ENCODE results near the gene SORL1.
"Not testable (repeated sequence)": the region's sequence is repeated elsewhere in the genome, so short reads cannot be mapped to it uniquely, and the experiment has no call there.

SORL1 gene

GRCh38 chr11:121634889-121635288, 182.8 kb downstream of the SORL1 start:
- peaks cover 2% of the 10 kb centered on the region for H3K4me1 Mint-ChIP-seq (ENCODE audit: low read depth)

DNA sequence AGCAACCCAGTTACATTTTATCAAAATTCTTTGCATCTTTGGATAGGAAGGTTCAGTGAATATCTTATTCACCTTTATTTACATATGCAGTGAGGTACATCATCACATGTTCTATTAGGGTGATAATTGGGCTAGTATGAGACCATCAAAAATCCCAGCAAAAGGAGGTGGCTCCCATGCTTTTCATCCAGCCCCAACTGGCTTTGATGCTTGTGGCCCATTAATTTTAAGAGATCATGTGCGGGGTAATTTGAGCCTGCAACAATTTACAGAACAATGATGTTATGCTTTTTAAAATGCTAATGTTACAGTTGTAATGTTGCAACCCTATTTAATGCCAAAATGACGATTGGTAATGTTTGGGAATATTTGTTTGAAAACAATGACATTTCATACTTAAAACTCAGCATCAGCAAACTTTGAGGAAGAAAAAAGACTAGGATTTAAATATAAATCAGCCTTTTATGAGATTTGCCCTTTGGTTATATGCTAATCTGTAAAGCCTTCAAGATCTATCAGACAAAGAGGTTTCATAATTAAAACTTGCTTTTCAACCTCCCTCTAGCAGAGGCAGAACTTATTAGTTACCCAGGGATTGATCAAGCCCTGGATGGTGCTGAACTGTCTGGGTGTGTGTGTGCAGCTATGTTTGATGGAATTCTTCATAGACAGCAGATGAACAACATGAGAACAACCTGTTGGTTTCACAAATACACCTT, 184.1 kb downstream of the SORL1 start:
- H3K4me3 Mint-ChIP-seq = no peak overlapping the region
- no peaks in the 10 kb centered on the region for H3K4me1 Mint-ChIP-seq (ENCODE audit: low read depth)
- H3K9me3 Mint-ChIP-seq = no peaks in the 10 kb centered on the region
- peaks cover 8% of the 10 kb centered on the region for H3K36me3 Mint-ChIP-seq (ENCODE audit: low read depth)
- H3K27me3 Mint-ChIP-seq (ENCODE audit: low read depth) = no peaks in the 10 kb centered on the region
- no peak overlapping the region for H3K27ac Mint-ChIP-seq

More at GRCh38 chr11:121634889-121635288, 182.8 kb downstream of the SORL1 start:
- no peak overlapping the region for H3K27ac Mint-ChIP-seq
- no peaks in the 10 kb centered on the region for H3K9me3 Mint-ChIP-seq
- H3K36me3 Mint-ChIP-seq (ENCODE audit: low read depth) = peaks cover 17% of the 10 kb centered on the region
- no peak overlapping the region for H3K4me3 Mint-ChIP-seq
- no peaks in the 10 kb centered on the region for H3K27me3 Mint-ChIP-seq (ENCODE audit: low read depth)

- H3K27ac Mint-ChIP-seq = no peak overlapping the region
- H3K27me3 Mint-ChIP-seq (ENCODE audit: low read depth) = no peaks in the 10 kb centered on the region
- H3K4me1 Mint-ChIP-seq (ENCODE audit: low read depth) = no peaks in the 10 kb centered on the region
- peaks cover 8% of the 10 kb centered on the region for H3K36me3 Mint-ChIP-seq (ENCODE audit: low read depth)
- no peak overlapping the region for H3K4me3 Mint-ChIP-seq
- H3K9me3 Mint-ChIP-seq = no peaks in the 10 kb centered on the region
Observed at GRCh38 chr11:121636800-121637176, 184.7 kb downstream of the SORL1 start.

DNA sequence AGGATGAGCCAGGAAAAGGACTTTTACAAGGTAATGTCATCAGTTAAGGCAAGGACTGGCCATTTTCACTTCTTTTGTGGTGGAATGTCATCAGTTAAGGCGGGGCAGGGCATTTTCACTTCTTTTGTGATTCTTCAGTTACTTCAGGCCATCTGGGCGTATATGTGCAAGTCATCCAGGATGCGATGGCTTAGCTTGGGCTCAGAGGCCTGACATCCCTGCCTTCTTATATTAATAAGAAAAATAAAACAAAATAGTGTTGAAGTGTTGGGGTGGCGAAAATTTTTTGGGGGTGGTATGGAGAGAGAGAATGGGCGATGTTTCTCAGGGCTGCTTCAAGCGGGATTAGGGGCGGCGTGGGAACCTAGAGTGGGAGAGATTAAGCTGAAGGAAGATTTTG, 185.5 kb downstream of the SORL1 start:
- H3K27me3 Mint-ChIP-seq (ENCODE audit: low read depth); H3K9me3 Mint-ChIP-seq; H3K4me3 Mint-ChIP-seq; H3K36me3 Mint-ChIP-seq (ENCODE audit: low read depth); H3K4me1 Mint-ChIP-seq (ENCODE audit: low read depth); H3K27ac Mint-ChIP-seq: not testable (repeated sequence)

DNA sequence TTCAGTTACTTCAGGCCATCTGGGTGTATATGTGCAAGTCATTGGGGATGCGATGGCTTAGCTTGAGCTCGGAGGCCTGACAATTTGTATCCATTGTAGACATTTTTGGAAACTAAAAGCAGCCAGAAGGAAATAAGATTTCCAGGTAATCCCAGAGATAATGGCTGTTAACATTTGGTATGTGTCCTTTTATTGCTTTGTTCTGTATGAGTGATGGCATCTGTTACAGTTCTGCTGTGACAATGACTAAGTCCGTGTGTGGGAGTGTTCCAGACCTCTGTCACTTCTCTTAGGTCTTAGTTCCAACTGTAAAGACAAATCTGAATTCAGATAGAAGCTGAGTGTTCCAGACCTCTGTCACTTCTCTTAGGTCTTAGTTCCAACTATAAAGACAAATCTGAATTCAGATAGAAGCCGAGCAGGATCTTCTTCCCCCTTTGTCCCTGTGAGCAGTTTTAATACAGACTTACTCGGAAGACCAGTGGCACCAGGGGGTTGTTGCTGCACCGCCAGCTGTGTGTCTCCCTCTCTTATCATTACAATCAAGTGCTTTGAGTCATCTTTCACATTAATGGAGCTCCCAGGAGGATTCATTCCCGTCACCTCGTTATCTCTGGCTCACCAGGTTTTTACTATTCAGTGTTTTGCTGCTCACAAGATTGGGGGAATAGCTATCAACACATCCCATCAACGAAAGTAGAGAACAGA, 191.5 kb downstream of the SORL1 start:
- no peaks in the 10 kb centered on the region for H3K9me3 Mint-ChIP-seq
- peaks cover 3% of the 10 kb centered on the region for H3K27me3 Mint-ChIP-seq (ENCODE audit: low read depth)
- H3K4me3 Mint-ChIP-seq = no peak overlapping the region
- no peaks in the 10 kb centered on the region for H3K36me3 Mint-ChIP-seq (ENCODE audit: low read depth)
- H3K4me1 Mint-ChIP-seq (ENCODE audit: low read depth) = no peaks in the 10 kb centered on the region
- no peak overlapping the region for H3K27ac Mint-ChIP-seq

DNA sequence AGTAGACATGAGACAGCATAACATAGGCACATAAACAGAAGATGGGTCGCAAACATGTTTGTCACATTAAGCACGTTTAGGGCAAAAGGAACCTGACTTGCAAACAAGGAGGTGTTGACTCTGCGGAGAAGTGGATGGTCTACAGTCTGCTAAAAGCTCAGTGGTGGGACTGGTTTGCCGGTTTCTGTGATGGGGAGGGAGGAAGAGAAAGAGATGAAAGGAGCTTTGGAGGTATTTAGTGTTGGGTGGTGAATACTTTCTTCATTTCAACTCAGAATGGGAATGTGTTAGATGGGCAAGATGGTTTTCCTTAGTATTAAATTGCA, 192.0 kb downstream of the SORL1 start:
- H3K27me3 Mint-ChIP-seq (ENCODE audit: low read depth) = peaks cover 5% of the 10 kb centered on the region
- H3K27ac Mint-ChIP-seq = no peak overlapping the region
- H3K36me3 Mint-ChIP-seq (ENCODE audit: low read depth) = no peaks in the 10 kb centered on the region
- no peaks in the 10 kb centered on the region for H3K9me3 Mint-ChIP-seq
- no peak overlapping the region for H3K4me3 Mint-ChIP-seq
- H3K4me1 Mint-ChIP-seq (ENCODE audit: low read depth) = no peaks in the 10 kb centered on the region

DNA sequence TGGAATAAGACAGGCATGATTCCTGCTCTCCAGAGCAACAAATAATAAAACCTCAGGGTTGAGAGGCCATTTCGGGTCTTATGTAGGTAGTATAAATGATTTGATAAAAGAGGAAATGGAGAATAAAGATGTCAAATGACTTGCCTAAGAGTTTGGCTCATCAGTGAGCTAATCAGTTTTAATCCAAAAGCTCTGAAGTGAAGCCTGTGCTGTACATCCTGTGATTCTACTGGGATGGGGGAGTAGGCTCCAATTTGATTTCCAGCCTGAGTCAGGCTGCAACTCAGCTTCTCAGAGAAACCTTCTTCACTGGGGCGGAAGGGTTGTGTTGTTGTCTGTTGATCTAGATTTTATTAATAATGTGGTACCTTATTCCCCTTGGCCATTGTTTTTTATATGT, 192.9 kb downstream of the SORL1 start:
- H3K4me1 Mint-ChIP-seq (ENCODE audit: low read depth) = peaks cover 5% of the 10 kb centered on the region
- no peaks in the 10 kb centered on the region for H3K9me3 Mint-ChIP-seq
- H3K27me3 Mint-ChIP-seq (ENCODE audit: low read depth) = peaks cover 5% of the 10 kb centered on the region
- H3K27ac Mint-ChIP-seq = no peak overlapping the region
- H3K36me3 Mint-ChIP-seq (ENCODE audit: low read depth) = no peaks in the 10 kb centered on the region
- no peak overlapping the region for H3K4me3 Mint-ChIP-seq

DNA sequence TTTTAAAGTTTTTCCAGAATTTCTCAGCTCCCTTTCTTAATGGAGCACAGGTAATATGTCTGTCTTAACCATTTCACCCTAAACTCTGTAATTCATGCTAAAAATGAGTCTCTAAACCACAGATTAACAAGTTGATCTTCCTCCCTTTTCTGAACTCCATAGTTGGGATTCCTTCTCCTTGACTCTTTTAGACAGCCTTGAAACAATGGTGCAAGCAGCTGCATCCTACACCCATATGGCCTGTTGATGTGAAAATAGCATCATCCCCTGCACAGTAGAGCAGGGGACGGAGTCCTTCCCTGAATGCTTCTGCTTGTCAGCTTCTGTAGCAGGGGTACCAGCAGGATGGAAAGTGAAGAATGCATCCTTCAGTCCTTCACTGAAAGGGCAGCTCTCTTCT, 193.5 kb downstream of the SORL1 start:
- peaks cover 10% of the 10 kb centered on the region for H3K4me1 Mint-ChIP-seq (ENCODE audit: low read depth)
- no peaks in the 10 kb centered on the region for H3K9me3 Mint-ChIP-seq
- no peak overlapping the region for H3K4me3 Mint-ChIP-seq
- H3K27me3 Mint-ChIP-seq (ENCODE audit: low read depth) = peaks cover 5% of the 10 kb centered on the region
- H3K36me3 Mint-ChIP-seq (ENCODE audit: low read depth) = no peaks in the 10 kb centered on the region
- no peak overlapping the region for H3K27ac Mint-ChIP-seq

DNA sequence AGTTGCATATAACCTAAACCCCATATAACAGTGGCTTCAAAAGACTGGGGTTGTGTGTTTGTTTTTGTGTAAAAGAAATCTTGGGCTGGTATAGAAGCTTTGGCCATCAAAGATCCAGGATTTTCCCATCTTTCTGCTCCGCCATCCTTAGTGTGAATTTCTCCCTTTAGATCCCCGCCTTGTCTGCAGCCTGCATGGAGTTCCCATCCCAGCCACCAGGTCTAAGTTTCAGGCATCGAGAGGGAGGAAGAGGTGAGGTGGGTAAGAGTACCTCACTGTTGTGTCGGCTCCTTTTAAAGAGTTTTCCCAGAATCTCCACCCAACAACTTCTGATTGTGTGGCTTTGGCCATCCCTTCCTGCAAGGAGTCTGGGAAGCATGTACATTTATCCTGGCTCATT, 196.2 kb downstream of the SORL1 start:
- H3K9me3 Mint-ChIP-seq = no peaks in the 10 kb centered on the region
- peaks cover 8% of the 10 kb centered on the region for H3K27me3 Mint-ChIP-seq (ENCODE audit: low read depth)
- no peak overlapping the region for H3K4me3 Mint-ChIP-seq
- H3K27ac Mint-ChIP-seq = no peak overlapping the region
- no peaks in the 10 kb centered on the region for H3K36me3 Mint-ChIP-seq (ENCODE audit: low read depth)
- H3K4me1 Mint-ChIP-seq (ENCODE audit: low read depth) = peaks cover 17% of the 10 kb centered on the region

DNA sequence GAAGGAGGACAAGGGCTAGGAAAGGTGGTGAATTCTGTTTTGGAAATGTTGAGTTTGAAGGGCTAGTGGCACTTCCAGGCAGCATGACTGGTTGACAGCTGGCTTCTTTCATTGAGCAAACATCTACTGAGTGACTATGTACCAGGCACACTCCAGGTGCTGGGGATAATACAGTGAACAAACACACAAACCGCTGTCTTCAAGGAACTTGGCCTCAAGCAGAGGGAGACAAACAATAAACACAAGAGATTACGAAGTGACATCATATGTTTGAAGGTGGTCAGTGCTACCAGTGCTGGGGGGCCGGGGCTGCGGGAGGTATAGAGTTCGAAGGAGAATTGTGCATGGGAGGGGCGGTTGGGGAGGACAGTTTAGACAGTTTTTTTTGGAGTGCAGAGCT, 197.7 kb downstream of the SORL1 start:
- peaks cover 20% of the 10 kb centered on the region for H3K27me3 Mint-ChIP-seq (ENCODE audit: low read depth)
- no peak overlapping the region for H3K27ac Mint-ChIP-seq
- no peaks in the 10 kb centered on the region for H3K9me3 Mint-ChIP-seq
- no peak overlapping the region for H3K4me3 Mint-ChIP-seq
- H3K4me1 Mint-ChIP-seq (ENCODE audit: low read depth) = peaks cover 17% of the 10 kb centered on the region
- H3K36me3 Mint-ChIP-seq (ENCODE audit: low read depth) = no peaks in the 10 kb centered on the region

DNA sequence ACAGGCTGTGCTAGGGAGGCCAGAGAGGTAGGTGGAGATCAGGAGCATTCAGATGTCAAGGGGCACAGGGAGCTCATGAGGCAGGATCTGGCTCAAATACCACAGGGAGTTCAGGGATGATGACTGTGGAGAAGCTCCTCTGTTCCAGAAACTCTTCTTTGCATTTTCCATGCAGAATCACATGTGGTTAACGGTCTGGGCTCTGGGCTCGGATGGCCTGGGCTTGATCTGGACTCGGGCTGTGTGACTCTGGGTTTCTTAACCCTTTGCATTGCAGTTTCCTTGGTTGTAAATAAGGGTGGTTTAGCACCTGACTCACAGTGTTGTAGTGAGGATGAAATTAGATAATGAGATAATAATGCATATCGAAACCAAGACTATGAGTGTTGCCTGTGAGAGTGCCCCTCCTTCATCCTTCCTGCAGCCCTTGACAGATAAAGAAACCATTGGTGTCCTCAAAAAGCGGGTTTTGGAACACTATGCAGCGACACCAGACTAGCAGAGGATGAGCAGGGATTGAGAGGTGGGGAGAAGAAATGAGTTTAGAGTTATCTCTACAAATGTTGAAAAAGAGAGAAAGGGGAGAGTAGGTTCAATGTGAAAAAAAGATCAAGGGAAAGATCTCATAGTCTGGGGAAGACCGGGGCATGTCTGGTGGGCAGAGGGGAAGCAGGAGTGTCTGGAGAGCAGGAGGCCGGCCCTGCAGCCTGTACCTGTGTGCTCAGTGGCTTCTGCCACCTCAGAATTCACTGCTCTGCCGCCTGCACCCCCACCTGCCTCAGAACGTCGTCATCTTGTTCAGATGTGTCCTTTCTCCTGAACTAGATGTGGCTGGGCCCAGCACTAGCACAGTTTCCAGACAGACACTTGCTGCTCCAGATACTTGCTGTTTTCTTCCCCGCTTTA, 198.5 kb downstream of the SORL1 start:
- Mint-ChIP-seq H3K4me3 (peak overlapping the region; percentile 45), H3K27ac (peak overlapping the region; percentile 71), H3K9me3 (no peaks in the 10 kb centered on the region), H3K4me1 (ENCODE audit: low read depth) (peaks cover 21% of the 10 kb centered on the region), H3K27me3 (ENCODE audit: low read depth) (peaks cover 25% of the 10 kb centered on the region), H3K36me3 (ENCODE audit: low read depth) (no peaks in the 10 kb centered on the region)

- H3K4me3 Mint-ChIP-seq = no peak overlapping the region
- no peak overlapping the region for H3K27ac Mint-ChIP-seq
- no peaks in the 10 kb centered on the region for H3K9me3 Mint-ChIP-seq
- peaks cover 27% of the 10 kb centered on the region for H3K27me3 Mint-ChIP-seq (ENCODE audit: low read depth)
- H3K4me1 Mint-ChIP-seq (ENCODE audit: low read depth) = peaks cover 24% of the 10 kb centered on the region
- no peaks in the 10 kb centered on the region for H3K36me3 Mint-ChIP-seq (ENCODE audit: low read depth)
Observed at GRCh38 chr11:121651257-121651605, 199.1 kb downstream of the SORL1 start.

DNA sequence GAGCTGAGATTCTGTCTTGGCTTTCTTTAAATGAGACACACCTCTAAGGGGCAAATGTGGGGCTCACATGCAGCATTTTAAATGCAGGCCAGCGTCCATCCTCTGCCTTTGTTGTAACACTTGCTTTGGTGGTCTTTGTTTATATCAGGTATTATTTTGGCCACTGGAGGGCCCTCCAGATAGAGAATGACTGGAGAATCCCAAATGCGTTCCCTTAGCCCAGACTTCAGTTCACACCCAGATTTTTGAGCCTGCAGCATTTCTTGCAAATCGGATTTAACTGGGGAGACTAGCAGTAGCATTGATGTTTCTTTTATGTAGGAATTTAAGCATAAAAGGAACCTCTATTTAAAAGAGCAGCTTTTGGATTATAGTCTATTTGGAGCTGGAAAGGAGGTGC, 200.9 kb downstream of the SORL1 start:
- H3K4me1 Mint-ChIP-seq (ENCODE audit: low read depth) = peaks cover 24% of the 10 kb centered on the region
- H3K36me3 Mint-ChIP-seq (ENCODE audit: low read depth) = no peaks in the 10 kb centered on the region
- H3K4me3 Mint-ChIP-seq = no peak overlapping the region
- no peaks in the 10 kb centered on the region for H3K9me3 Mint-ChIP-seq
- H3K27ac Mint-ChIP-seq = no peak overlapping the region
- H3K27me3 Mint-ChIP-seq (ENCODE audit: low read depth) = peaks cover 27% of the 10 kb centered on the region

DNA sequence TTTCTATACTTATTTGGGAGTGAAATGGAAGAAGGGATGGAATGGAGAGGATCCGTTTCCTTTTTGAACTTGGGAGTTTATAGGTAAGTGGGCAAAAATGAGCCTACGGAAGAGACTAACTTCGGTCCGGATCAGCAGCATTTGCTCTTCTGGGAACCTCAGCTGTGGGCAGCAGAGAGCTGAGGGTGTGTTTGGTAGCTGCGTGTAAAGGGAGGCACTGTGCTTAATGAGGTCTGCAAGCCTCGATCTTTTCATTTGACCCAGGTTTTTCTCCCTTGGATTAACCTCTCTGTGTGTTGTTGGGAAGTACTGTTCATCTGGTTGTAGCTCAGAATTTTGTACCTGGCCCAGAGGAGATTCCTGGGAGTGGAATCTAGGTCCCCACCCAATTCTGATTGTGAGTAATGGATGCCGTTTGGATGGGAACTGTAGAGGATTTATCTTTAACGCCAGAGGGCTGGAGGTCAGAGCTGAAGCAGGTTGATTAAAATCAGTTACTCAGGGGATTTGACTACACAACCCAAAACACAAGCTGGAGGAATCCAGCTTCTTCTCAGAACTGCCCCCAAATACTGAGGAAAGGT, 202.2 kb downstream of the SORL1 start:
- no peak overlapping the region for H3K4me3 Mint-ChIP-seq
- H3K36me3 Mint-ChIP-seq (ENCODE audit: low read depth) = no peaks in the 10 kb centered on the region
- peaks cover 22% of the 10 kb centered on the region for H3K27me3 Mint-ChIP-seq (ENCODE audit: low read depth)
- peaks cover 24% of the 10 kb centered on the region for H3K4me1 Mint-ChIP-seq (ENCODE audit: low read depth)
- H3K27ac Mint-ChIP-seq = no peak overlapping the region
- H3K9me3 Mint-ChIP-seq = no peaks in the 10 kb centered on the region

Measured in T-helper 1 cell treated with Interleukin-12 subunit alpha and Interleukin-12 subunit beta and Interleukin-4 antibody, amounts not matched to agents 30 μg/mL and 1 μg/mL, for 36 hours (primary cell).